ENCODE measurements around the gene COL5A2.

DNA sequence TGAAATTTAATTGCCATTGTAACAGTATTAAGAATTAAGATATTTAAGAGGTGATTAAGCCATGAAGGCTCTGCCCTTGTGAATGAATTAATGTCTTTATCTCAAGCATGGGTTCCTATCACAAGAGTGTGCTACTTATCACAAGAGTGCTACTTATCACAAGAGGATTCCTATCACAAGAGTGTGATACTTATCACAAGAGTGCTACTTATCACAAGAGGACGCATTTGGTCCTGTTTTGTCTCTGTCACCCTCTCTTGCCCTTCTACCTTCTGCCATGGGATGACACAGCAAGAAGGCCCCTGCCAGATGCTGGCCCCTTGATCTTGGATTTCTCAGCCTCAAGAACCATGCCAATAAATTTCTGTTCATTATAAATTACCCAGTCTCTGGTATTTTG lies 13.2 kb upstream of the COL5A2 start:
- TF ChIP-seq ELF4 (IDR thresholded peaks at IDR 0.05) (no peak), LEF1 (IDR thresholded peaks at IDR 0.05; ENCODE audit: borderline replicate concordance) (no peak)
